ENCODE data around the gene EIF2B2. TPM values are rescaled to one million over a fixed set of nuclear protein-coding genes. Genes with fewer than 3 reads are reported as not detected.

The EIF2B2 gene
- total RNA-seq, 1 donor from 2014 or later: 38.4 TPM

DNA sequence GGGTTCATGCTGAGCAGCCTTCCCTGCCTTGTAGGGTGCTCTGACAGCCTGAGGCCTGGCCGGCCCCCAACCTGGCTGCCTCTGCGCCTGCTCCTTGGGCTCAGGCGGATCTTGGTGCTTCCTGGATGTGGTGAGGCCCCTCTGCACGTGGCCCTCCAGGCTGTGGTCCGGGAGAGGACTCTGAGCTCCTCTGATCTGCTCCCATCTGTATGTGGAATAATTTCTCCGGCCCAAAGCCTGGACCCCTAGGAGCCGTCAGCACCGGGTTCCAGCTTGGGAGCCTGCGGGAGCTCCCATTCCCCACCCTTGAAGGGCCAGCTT lies 21.3 kb upstream of the EIF2B2 start:
- Mint-ChIP-seq H3K9me3 (ENCODE audit: low read depth) (no peaks in the 10 kb centered on the region), H3K36me3 (ENCODE audit: low read depth) (no peaks in the 10 kb centered on the region), H3K4me3 (ENCODE audit: unreplicated experiment) (no peak overlapping the region), H3K27me3 (ENCODE audit: low read depth) (no peaks in the 10 kb centered on the region), H3K27ac (ENCODE audit: unreplicated experiment) (peak overlapping the region; percentile 96), H3K4me1 (ENCODE audit: low read depth) (peaks cover 68% of the 10 kb centered on the region)
- TF ChIP-seq, protein P1, sequence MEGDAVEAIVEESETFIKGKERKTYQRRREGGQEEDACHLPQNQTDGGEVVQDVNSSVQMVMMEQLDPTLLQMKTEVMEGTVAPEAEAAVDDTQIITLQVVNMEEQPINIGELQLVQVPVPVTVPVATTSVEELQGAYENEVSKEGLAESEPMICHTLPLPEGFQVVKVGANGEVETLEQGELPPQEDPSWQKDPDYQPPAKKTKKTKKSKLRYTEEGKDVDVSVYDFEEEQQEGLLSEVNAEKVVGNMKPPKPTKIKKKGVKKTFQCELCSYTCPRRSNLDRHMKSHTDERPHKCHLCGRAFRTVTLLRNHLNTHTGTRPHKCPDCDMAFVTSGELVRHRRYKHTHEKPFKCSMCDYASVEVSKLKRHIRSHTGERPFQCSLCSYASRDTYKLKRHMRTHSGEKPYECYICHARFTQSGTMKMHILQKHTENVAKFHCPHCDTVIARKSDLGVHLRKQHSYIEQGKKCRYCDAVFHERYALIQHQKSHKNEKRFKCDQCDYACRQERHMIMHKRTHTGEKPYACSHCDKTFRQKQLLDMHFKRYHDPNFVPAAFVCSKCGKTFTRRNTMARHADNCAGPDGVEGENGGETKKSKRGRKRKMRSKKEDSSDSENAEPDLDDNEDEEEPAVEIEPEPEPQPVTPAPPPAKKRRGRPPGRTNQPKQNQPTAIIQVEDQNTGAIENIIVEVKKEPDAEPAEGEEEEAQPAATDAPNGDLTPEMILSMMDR (IDR thresholded peaks at IDR 0.05): no peak
- no peak for DNase-seq (ENCODE audit: low spot score)

DNA sequence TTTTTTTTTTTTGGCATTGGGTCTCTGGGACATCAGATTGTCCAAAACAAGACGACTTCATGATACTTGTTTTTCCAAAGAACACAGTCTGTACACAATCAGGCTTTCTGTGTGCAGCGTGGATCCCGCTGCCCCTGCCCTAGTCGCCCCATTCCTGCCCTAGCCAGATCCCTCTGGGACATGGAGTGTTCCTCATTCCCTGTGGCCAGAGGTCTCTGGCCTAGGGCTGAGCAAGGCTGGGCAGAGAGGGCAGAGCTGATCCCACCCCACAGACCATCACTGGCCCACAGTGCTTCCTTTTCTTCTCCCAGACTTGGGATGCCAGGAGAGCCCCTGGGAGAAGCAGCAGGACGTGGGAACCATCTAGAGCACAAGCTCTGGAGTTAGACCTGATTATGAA lies 20.9 kb upstream of the EIF2B2 start:
- TF ChIP-seq, protein P1 (IDR thresholded peaks at IDR 0.05): no peak
- no peak for DNase-seq (ENCODE audit: low spot score)
- Mint-ChIP-seq H3K4me3 (ENCODE audit: unreplicated experiment) (no peak overlapping the region), H3K36me3 (ENCODE audit: low read depth) (no peaks in the 10 kb centered on the region), H3K27ac (ENCODE audit: unreplicated experiment) (peak overlapping the region; percentile 96), H3K9me3 (ENCODE audit: low read depth) (no peaks in the 10 kb centered on the region), H3K4me1 (ENCODE audit: low read depth) (peaks cover 68% of the 10 kb centered on the region), H3K27me3 (ENCODE audit: low read depth) (no peaks in the 10 kb centered on the region)

DNA sequence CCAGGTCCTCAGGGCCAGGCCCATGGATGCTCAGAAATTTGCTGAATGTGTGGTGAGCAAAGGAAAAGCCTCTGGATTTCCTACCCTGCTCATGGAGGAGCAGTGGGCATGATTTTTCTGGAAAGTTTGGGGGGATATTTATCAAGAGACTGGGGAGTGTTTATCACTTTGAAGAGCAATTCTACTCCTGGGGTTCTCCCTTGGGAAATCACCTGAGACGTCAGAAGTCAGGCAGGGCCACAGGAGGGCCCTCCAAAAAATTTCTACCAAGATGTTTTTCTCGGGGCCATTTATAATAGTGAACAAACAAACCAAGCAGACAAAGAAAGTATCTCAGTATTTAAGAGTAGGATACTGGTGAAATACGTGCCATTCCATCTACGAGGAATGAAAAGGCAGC lies 20.1 kb upstream of the EIF2B2 start:
- TF ChIP-seq, protein P1 (IDR thresholded peaks at IDR 0.05): no peak
- H3K27ac Mint-ChIP-seq (ENCODE audit: unreplicated experiment): no peak overlapping the region

DNA sequence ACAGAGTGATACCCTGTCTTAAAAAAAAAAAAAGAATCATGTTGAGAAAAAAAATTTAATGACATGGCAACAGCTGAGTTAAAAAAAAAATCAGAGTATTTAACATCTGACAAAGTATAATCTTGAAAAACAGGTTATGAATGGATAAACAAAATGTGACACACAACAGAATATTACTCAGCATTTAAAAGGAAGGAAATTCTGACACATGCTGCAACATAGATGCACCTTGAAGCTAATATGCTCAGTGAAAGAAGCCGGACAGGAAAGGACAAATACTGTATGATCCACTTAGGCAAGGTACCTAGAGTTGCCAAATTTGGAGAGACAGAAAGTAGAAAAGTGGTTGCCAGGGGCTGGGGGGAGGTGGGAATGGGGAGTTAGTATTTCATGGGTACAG lies 19.4 kb upstream of the EIF2B2 start:
- H3K9me3 Mint-ChIP-seq (ENCODE audit: low read depth): no peaks in the 10 kb centered on the region
- H3K36me3 Mint-ChIP-seq (ENCODE audit: low read depth): no peaks in the 10 kb centered on the region
- H3K27me3 Mint-ChIP-seq (ENCODE audit: low read depth): no peaks in the 10 kb centered on the region
- H3K4me1 Mint-ChIP-seq (ENCODE audit: low read depth): peaks cover 70% of the 10 kb centered on the region
- TF ChIP-seq, protein P1 (IDR thresholded peaks at IDR 0.05): no peak
- peak overlapping the region; percentile 10 for H3K27ac Mint-ChIP-seq (ENCODE audit: unreplicated experiment)
- no peak for DNase-seq (ENCODE audit: low spot score)
- no peak overlapping the region for H3K4me3 Mint-ChIP-seq (ENCODE audit: unreplicated experiment)

More for the DNA sequence above, 20.1 kb upstream of the EIF2B2 start:
- H3K9me3 Mint-ChIP-seq (ENCODE audit: low read depth): no peaks in the 10 kb centered on the region
- H3K4me1 Mint-ChIP-seq (ENCODE audit: low read depth): peaks cover 68% of the 10 kb centered on the region
- no peaks in the 10 kb centered on the region for H3K36me3 Mint-ChIP-seq (ENCODE audit: low read depth)
- H3K27me3 Mint-ChIP-seq (ENCODE audit: low read depth): no peaks in the 10 kb centered on the region
- no peak overlapping the region for H3K4me3 Mint-ChIP-seq (ENCODE audit: unreplicated experiment)
- no peak for DNase-seq (ENCODE audit: low spot score)

DNA sequence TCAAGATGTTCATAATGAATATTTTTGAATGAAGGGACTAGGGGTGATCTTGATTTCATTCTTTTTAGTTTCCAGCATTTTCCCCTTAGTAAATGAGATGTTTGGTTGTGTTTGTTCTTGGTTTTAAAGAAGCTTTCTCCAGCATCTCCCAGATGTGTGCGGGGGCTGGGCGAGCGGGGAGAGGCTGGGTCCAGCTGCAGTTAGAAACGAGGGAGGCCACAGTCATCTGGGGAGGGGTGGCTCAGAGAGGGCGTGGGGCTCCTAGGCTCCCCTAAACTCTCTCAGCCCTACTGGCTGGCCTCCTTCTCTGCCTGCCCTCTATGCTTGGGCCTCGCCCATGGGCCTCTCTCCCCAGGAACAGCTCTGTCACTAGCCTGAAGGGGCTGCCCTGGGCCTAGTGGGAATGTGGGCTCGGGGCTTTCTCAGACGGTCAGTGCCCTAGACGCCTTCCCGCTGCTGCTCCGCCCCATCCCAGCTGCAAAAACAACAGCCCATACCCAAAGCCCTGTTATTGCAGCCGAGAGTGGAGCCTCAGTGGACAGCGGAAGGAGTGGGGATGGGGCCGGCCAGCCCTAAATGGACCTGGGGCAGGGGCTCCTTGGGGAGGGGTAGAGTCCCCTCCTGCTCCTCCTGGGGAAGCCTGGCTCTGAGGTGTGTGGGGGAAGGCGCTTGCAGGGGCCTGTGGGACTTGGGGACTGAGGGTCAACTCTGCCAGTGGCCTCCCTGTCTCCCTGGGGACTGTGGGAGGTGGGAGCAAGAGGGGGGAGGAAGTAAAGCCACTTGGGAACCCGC lies 18.3 kb upstream of the EIF2B2 start:
- no peaks in the 10 kb centered on the region for H3K9me3 Mint-ChIP-seq (ENCODE audit: low read depth)
- H3K36me3 Mint-ChIP-seq (ENCODE audit: low read depth): no peaks in the 10 kb centered on the region
- H3K27ac Mint-ChIP-seq (ENCODE audit: unreplicated experiment): no peak overlapping the region
- TF ChIP-seq, protein P1 (IDR thresholded peaks at IDR 0.05): no peak
- no peak for DNase-seq (ENCODE audit: low spot score)
- peaks cover 64% of the 10 kb centered on the region for H3K4me1 Mint-ChIP-seq (ENCODE audit: low read depth)
- no peak overlapping the region for H3K4me3 Mint-ChIP-seq (ENCODE audit: unreplicated experiment)
- H3K27me3 Mint-ChIP-seq (ENCODE audit: low read depth): no peaks in the 10 kb centered on the region
